GM12873 (cell line): Measurements from ENCODE around the gene FLNB.

ENCODE experiments used
- CTCF ChIP-seq: IDR thresholded peaks from 2 replicates; pipeline ENCODE4 v1.5.1; 2012; ENCODE audit warnings: low read depth, mild to moderate bottlenecking, moderate library complexity, low read length, control low read depth; ENCODE audit not compliant: insufficient read depth; ENCODE audit errors: missing control alignments

Gene FLNB

GRCh38 chr3:58170376-58170775 is 162.2 kb downstream of the FLNB start:
- no peak for TF ChIP-seq CTCF

GRCh38 chr3:58171126-58171525 is 162.9 kb downstream of the FLNB start:
- no peak for TF ChIP-seq CTCF

GRCh38 chr3:58173029-58173668 is 164.9 kb downstream of the FLNB start:
- no peak for TF ChIP-seq CTCF

- TF ChIP-seq CTCF: peak; percentile 63
Observed at GRCh38 chr3:58173669-58174398, 165.6 kb downstream of the FLNB start.

GRCh38 chr3:58175187-58175436 is 166.9 kb downstream of the FLNB start:
- TF ChIP-seq CTCF: no peak

- TF ChIP-seq CTCF: no peak
Observed at GRCh38 chr3:58175437-58176184, 167.4 kb downstream of the FLNB start.

- no peak for TF ChIP-seq CTCF
Observed at GRCh38 chr3:58176185-58176530, 167.9 kb downstream of the FLNB start.
